Measurements from ENCODE around the gene PDZK1IP1.

Gene PDZK1IP1

DNA sequence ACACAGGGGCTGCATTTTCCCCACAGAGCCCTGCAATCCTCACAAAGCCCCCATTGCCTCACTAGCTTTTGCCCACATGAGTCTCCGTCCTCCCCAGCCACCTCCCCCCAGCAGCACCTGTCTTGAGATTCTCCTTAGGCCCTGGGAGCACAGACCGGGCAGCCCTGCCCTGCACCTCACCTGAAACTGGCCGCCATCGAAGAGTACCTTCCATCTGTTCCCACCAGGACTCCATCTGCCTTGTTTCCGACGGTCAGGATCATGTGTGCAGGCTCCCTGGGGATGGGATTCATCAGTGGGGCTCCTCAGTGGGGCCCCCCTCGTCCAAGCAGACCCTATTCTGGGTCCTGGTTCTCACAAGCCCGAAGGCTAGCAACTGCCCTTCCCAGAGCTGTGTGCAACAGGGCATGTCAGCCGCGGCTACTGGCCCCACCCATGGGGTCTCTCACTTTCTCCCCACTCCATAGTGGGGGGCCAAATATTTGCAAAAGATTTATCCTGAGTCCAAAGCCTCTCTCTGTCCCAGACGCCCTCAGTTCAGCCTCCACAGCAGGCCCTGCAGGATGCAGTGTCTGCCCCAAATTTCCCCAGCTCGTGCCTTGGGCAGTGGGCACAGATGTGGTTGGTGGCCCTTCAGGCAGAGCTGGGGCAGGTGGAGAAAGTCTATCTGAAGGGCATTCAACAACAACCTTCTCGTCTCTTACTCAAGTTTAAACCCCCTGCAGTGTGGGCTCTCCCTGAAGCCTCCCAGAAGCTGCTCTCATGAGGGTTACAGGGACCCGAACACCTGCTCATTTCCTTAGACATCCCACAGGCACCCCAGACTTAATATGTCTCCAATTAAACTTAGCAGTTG lies 4.8 kb downstream of the PDZK1IP1 start:
- TF ChIP-seq EZH2 (optimal IDR thresholded peaks at IDR 0.05; ENCODE audit: low read depth, low read length) (no peak), EZH2phosphoT487 (IDR thresholded peaks at IDR 0.05; ENCODE audit: low read length) (no peak)
- TF ChIP-seq, protein P1, sequence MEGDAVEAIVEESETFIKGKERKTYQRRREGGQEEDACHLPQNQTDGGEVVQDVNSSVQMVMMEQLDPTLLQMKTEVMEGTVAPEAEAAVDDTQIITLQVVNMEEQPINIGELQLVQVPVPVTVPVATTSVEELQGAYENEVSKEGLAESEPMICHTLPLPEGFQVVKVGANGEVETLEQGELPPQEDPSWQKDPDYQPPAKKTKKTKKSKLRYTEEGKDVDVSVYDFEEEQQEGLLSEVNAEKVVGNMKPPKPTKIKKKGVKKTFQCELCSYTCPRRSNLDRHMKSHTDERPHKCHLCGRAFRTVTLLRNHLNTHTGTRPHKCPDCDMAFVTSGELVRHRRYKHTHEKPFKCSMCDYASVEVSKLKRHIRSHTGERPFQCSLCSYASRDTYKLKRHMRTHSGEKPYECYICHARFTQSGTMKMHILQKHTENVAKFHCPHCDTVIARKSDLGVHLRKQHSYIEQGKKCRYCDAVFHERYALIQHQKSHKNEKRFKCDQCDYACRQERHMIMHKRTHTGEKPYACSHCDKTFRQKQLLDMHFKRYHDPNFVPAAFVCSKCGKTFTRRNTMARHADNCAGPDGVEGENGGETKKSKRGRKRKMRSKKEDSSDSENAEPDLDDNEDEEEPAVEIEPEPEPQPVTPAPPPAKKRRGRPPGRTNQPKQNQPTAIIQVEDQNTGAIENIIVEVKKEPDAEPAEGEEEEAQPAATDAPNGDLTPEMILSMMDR (IDR thresholded peaks at IDR 0.05; ENCODE audit: low read length) = no peak
- H3K4me1 ChIP-seq (ENCODE audit: low read length) = no peaks in the 10 kb centered on the region
- H3K9ac ChIP-seq (ENCODE audit: low read length) = no peak overlapping the region
- H3K36me3 ChIP-seq (replicated peaks; ENCODE audit: insufficient read depth, low read length) = no peaks in the 10 kb centered on the region
- H3K79me2 ChIP-seq (ENCODE audit: low read length) = no peaks in the 10 kb centered on the region
- no peak overlapping the region for H2AFZ ChIP-seq (ENCODE audit: low read length)
- no peak overlapping the region for H3K27ac ChIP-seq (ENCODE audit: low read length)
- no peaks in the 10 kb centered on the region for H3F3A ChIP-seq (ENCODE audit: insufficient read depth, low read length)
- H3K9me2 ChIP-seq (replicated peaks; ENCODE audit: insufficient read depth, low read length) = no peaks in the 10 kb centered on the region
- H3K9me3 ChIP-seq (replicated peaks; ENCODE audit: insufficient read depth, low read length) = no peaks in the 10 kb centered on the region
- no peak overlapping the region for H3K4me2 ChIP-seq (ENCODE audit: low read depth, low read length)
- H3K27me3 ChIP-seq (replicated peaks; ENCODE audit: insufficient read depth, low read length) = peaks cover 28% of the 10 kb centered on the region; the same call in 1 of the 2 replicates
- H3K4me3 ChIP-seq (ENCODE audit: low read length) = no peak overlapping the region
- DNase-seq = no peak
- H4K20me1 ChIP-seq (ENCODE audit: insufficient read depth, low read length) = no peaks in the 10 kb centered on the region

DNA sequence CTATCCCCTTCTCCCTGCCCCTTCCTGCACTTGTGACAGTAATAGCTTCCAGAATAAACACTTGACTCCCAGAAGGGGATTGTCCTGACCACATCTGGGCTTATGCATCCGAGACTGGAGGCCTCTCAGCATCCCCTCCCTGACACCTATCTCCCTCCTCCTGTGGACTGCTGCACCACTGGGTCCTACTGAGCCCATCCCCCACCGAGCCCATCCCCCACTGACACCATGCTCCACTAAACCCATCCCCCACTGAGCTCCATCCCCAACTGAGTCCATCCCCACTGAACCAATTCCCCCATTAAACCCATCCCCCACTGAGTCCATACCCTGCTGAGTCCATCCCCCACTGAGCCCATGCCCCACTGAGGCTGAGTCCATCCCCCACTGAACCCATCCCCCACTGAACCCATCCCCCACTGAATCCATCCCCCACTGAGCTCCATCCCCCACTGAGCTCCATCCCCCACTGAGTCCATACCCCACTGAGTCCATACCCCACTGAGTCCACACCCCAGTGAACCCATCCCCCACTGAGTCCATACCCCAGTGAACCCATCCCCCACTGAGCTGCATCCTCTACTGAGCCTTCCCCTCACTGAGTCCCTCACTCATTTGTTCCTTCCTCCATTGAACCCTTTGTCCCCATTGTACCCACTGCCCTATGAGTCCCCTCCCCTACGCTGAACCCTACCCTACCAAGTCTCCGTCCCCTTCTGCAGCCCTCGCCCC lies 5.6 kb downstream of the PDZK1IP1 start:
- Histone ChIP-seq H3K9ac (ENCODE audit: low read length) (no peak overlapping the region), H3K4me1 (ENCODE audit: low read length) (no peaks in the 10 kb centered on the region), H3K9me2 (replicated peaks; ENCODE audit: insufficient read depth, low read length) (no peaks in the 10 kb centered on the region), H3K4me2 (ENCODE audit: low read depth, low read length) (no peak overlapping the region), H4K20me1 (ENCODE audit: insufficient read depth, low read length) (no peaks in the 10 kb centered on the region), H3K36me3 (replicated peaks; ENCODE audit: insufficient read depth, low read length) (no peaks in the 10 kb centered on the region), H3K9me3 (replicated peaks; ENCODE audit: insufficient read depth, low read length) (no peaks in the 10 kb centered on the region), H3K79me2 (ENCODE audit: low read length) (no peaks in the 10 kb centered on the region), H3K27me3 (replicated peaks; ENCODE audit: insufficient read depth, low read length) (peaks cover 32% of the 10 kb centered on the region; the same call in 1 of the 2 replicates), H3K4me3 (ENCODE audit: low read length) (no peak overlapping the region), H2AFZ (ENCODE audit: low read length) (no peak overlapping the region), H3K27ac (ENCODE audit: low read length) (no peak overlapping the region), H3F3A (ENCODE audit: insufficient read depth, low read length) (no peaks in the 10 kb centered on the region)
- no peak for DNase-seq
- TF ChIP-seq, protein P1 (IDR thresholded peaks at IDR 0.05; ENCODE audit: low read length) = no peak
- TF ChIP-seq EZH2 (optimal IDR thresholded peaks at IDR 0.05; ENCODE audit: low read depth, low read length) = no peak
- TF ChIP-seq EZH2phosphoT487 (IDR thresholded peaks at IDR 0.05; ENCODE audit: low read length) = no peak

DNA sequence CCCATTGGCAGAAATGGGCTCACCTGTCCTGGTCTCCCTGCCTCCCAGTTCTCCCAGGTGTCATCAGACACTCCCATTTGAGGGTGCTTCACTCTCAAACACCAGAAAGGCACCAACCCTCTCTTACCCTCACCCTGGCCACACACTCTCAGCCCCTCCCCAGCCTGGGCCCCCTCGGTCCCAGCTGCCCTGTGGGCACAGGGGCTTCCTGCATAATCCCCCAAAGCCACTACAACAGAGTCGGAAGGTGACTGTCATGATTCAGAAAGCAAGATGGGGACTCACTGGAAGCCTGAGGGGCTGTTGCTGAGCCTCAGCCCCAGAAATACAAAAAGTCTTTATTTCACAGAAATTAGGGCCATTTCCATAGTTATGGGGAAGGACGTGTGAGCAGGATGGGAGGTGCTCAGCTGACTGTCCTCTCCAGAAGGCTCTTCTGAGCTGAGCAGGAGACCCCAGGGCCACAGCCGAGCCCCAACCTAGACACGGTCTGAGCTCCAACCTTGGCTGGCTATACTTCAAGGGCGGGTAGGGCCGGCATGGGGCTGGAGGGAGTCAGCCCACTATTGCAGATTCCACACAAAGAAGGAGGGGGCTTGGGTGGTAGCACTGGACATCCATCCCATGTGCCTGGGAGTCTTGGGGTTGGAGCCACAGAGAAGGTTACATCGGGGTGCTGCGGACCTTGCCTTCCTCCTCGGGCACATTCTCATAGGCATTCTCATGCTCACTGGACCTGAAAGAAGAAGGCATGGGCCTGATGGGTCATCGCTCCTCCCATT lies 6.3 kb downstream of the PDZK1IP1 start:
- H3K79me2 ChIP-seq (ENCODE audit: low read length) = no peaks in the 10 kb centered on the region
- no peaks in the 10 kb centered on the region for H3K9me2 ChIP-seq (replicated peaks; ENCODE audit: insufficient read depth, low read length)
- H3K4me1 ChIP-seq (ENCODE audit: low read length) = no peaks in the 10 kb centered on the region
- peaks cover 32% of the 10 kb centered on the region; the same call in 1 of the 2 replicates for H3K27me3 ChIP-seq (replicated peaks; ENCODE audit: insufficient read depth, low read length)
- DNase-seq = no peak
- H3K9me3 ChIP-seq (replicated peaks; ENCODE audit: insufficient read depth, low read length) = no peaks in the 10 kb centered on the region
- H3K9ac ChIP-seq (ENCODE audit: low read length) = no peak overlapping the region
- no peak overlapping the region for H3K4me3 ChIP-seq (ENCODE audit: low read length)
- no peak overlapping the region for H3K27ac ChIP-seq (ENCODE audit: low read length)
- no peaks in the 10 kb centered on the region for H3K36me3 ChIP-seq (replicated peaks; ENCODE audit: insufficient read depth, low read length)
- TF ChIP-seq EZH2 (optimal IDR thresholded peaks at IDR 0.05; ENCODE audit: low read depth, low read length) (no peak), EZH2phosphoT487 (IDR thresholded peaks at IDR 0.05; ENCODE audit: low read length) (no peak)
- TF ChIP-seq, protein P1 (IDR thresholded peaks at IDR 0.05; ENCODE audit: low read length) = no peak
- H2AFZ ChIP-seq (ENCODE audit: low read length) = no peak overlapping the region
- no peaks in the 10 kb centered on the region for H4K20me1 ChIP-seq (ENCODE audit: insufficient read depth, low read length)
- no peaks in the 10 kb centered on the region for H3F3A ChIP-seq (ENCODE audit: insufficient read depth, low read length)
- H3K4me2 ChIP-seq (ENCODE audit: low read depth, low read length) = no peak overlapping the region
